H1 (cell line): ENCODE results near the gene SPAG17. TPM values are rescaled to one million over a fixed set of nuclear protein-coding genes. Genes with fewer than 3 reads are reported as not detected.

ENCODE experiments used
- CTCF ChIA-PET: fragments of 300-600 bp; sonication (Branson Sonifier 250); formaldehyde crosslinking; loops from one replicate; lab custom pipeline; 2021; ENCODE audit not compliant: partially characterized antibody; lab: Charles Lee
- POLR2A ChIA-PET: fragments of 300-600 bp; sonication (Branson Sonifier 250); formaldehyde crosslinking; loops from one replicate; lab custom pipeline; 2021; ENCODE audit warnings: inconsistent platforms; ENCODE audit not compliant: partially characterized antibody; lab: Charles Lee
- DNase-seq, 2 experiments: peaks; one replicate each; pipeline versions ENCODE4 v3.0.0 to v3.0.0-alpha.2; 2010 to 2022; ENCODE audit warnings: low spot score in 2 of 2, low read depth in 1 of 2, mixed read lengths in 1 of 2
- FAIRE-seq: peaks from 2 replicates; lab custom pipeline; 2011; peaks lifted over from hg19 to GRCh38; lab: Jason Lieb, UNC
- H2AFZ ChIP-seq: 2 replicates; pipeline ENCODE4 v1.8.1; 2012; ENCODE audit warnings: low read length, inconsistent platforms
- H2AK5ac ChIP-seq: 2 replicates; pipeline ENCODE4 v1.6.1; 2013; ENCODE audit warnings: low read depth, low read length
- H2BK120ac ChIP-seq: replicated peaks from 2 replicates; pipeline ENCODE3; 2013; ENCODE audit warnings: low read depth, low read length, inconsistent platforms
- H2BK12ac ChIP-seq: 2 replicates; pipeline ENCODE4 v1.6.1; 2013; ENCODE audit warnings: low read depth, low read length
- H2BK15ac ChIP-seq: 2 replicates; pipeline ENCODE4 v1.6.1; 2013; ENCODE audit warnings: low read length
- H2BK20ac ChIP-seq: 2 replicates; pipeline ENCODE4 v1.6.1; 2013; ENCODE audit warnings: low read length
- H2BK5ac ChIP-seq: 2 replicates; pipeline ENCODE4 v1.6.1; 2013; ENCODE audit warnings: low read depth, low read length
- H3K14ac ChIP-seq: 2 replicates; pipeline ENCODE4 v1.6.1; 2013; ENCODE audit warnings: inconsistent platforms; ENCODE audit not compliant: insufficient read length
- H3K18ac ChIP-seq: 2 replicates; pipeline ENCODE4 v1.6.1; 2013; ENCODE audit warnings: low read length; ENCODE audit errors: extremely low read depth
- H3K23ac ChIP-seq: 2 replicates; pipeline ENCODE4 v1.6.1; 2013; ENCODE audit warnings: inconsistent platforms; ENCODE audit not compliant: insufficient read length
- H3K23me2 ChIP-seq: 2 replicates; pipeline ENCODE4 v1.6.1; 2013; ENCODE audit warnings: low read depth, low read length
- H3K27ac ChIP-seq: 2 replicates; pipeline ENCODE4 v1.6.1; 2011; ENCODE audit warnings: low read depth, low read length, inconsistent platforms
- H3K27me3 ChIP-seq, 4 experiments: replicated peaks in 1 of 4; 1 replicate in 1 of 4; 2 replicates in 3 of 4; pipeline versions ENCODE4 v1.6.1 to v1.8.1; 2011 to 2013; ENCODE audit warnings: low read length in 3 of 4, mild to moderate bottlenecking in 3 of 4, inconsistent platforms in 2 of 4, mixed read lengths in 2 of 4, moderate library complexity in 1 of 4; ENCODE audit not compliant: control insufficient read depth in 3 of 4, insufficient read depth in 3 of 4; ENCODE audit errors: extremely low read depth in 1 of 4
- H3K36me3 ChIP-seq, 4 experiments: 2 replicates each; pipeline versions ENCODE4 v1.6.1 to v1.8.1; 2011 to 2013; ENCODE audit warnings: mild to moderate bottlenecking in 4 of 4, low read length in 3 of 4, moderate library complexity in 2 of 4, control low read depth in 1 of 4, inconsistent platforms in 1 of 4; ENCODE audit not compliant: insufficient read depth in 4 of 4, control insufficient read depth in 2 of 4
- H3K4ac ChIP-seq: replicated peaks from 2 replicates; pipeline ENCODE3; 2013; ENCODE audit warnings: low read length, low read depth, mixed read lengths, inconsistent platforms; ENCODE audit not compliant: insufficient read length
- H3K4me1 ChIP-seq, 4 experiments: replicated peaks in 1 of 4; 1 replicate in 1 of 4; 2 replicates in 3 of 4; pipeline versions ENCODE4 v1.6.1 to v1.8.1; 2011 to 2013; ENCODE audit warnings: low read length in 3 of 4, inconsistent platforms in 2 of 4, mixed read lengths in 1 of 4; ENCODE audit not compliant: insufficient read depth in 4 of 4, control insufficient read depth in 3 of 4
- H3K4me2 ChIP-seq, 2 experiments: 2 replicates each; pipeline versions ENCODE4 v1.6.1 to v1.8.1; 2011 to 2013; ENCODE audit warnings: low read depth in 2 of 2, low read length in 2 of 2, control low read depth in 1 of 2, inconsistent platforms in 1 of 2, mild to moderate bottlenecking in 1 of 2; ENCODE audit not compliant: insufficient read depth in 1 of 2
- H3K4me3 ChIP-seq, 4 experiments: fragments of 200-600, 300-600 bp in 1 of 4; sonication (generic), shearing (Covaris generic), sonication (Bioruptor Twin) in 1 of 4; 2 replicates each; pipeline versions ENCODE4 v1.5.1 to v1.8.1; 2011 to 2016; ENCODE audit warnings: low read length in 4 of 4, low read depth in 3 of 4, control low read depth in 2 of 4, inconsistent platforms in 2 of 4, mild to moderate bottlenecking in 2 of 4, mixed read lengths in 1 of 4, moderate library complexity in 1 of 4; ENCODE audit not compliant: insufficient read depth in 2 of 4; ENCODE audit errors: extremely low read depth in 1 of 4
- H3K56ac ChIP-seq: replicated peaks from 2 replicates; pipeline ENCODE3; 2013; ENCODE audit warnings: low read depth, mild to moderate bottlenecking, mixed read lengths, low read length, inconsistent platforms; ENCODE audit not compliant: insufficient read length
- H3K79me1 ChIP-seq: 2 replicates; pipeline ENCODE4 v1.6.1; 2013; ENCODE audit warnings: low read depth, low read length, control low read depth
- H3K79me2 ChIP-seq, 2 experiments: 2 replicates each; pipeline versions ENCODE4 v1.6.1 to v1.8.1; 2012 to 2013; ENCODE audit warnings: low read length in 2 of 2, mild to moderate bottlenecking in 2 of 2, inconsistent platforms in 1 of 2; ENCODE audit not compliant: insufficient read depth in 2 of 2, control insufficient read depth in 1 of 2
- H3K9ac ChIP-seq, 4 experiments: replicated peaks in 1 of 4; 1 replicate in 1 of 4; 2 replicates in 3 of 4; pipeline versions ENCODE4 v1.6.1 to v1.8.1; 2011 to 2013; ENCODE audit warnings: low read depth in 3 of 4, low read length in 3 of 4, control low read depth in 2 of 4, mild to moderate bottlenecking in 2 of 4, moderate library complexity in 2 of 4, inconsistent platforms in 1 of 4; ENCODE audit errors: extremely low read depth in 1 of 4
- H3K9me3 ChIP-seq, 2 experiments: 2 replicates each; pipeline versions ENCODE4 v1.6.1 to v1.8.1; 2012 to 2013; ENCODE audit warnings: mild to moderate bottlenecking in 2 of 2, moderate library complexity in 2 of 2, control low read depth in 1 of 2, inconsistent platforms in 1 of 2, low read depth in 1 of 2, low read length in 1 of 2, mixed read lengths in 1 of 2; ENCODE audit not compliant: insufficient read depth in 2 of 2
- H4K20me1 ChIP-seq, 2 experiments: replicated peaks in 1 of 2; 2 replicates each; pipeline versions ENCODE3 to v1.8.1; 2011 to 2013; ENCODE audit warnings: inconsistent platforms in 2 of 2, low read length in 2 of 2, mild to moderate bottlenecking in 1 of 2; ENCODE audit not compliant: insufficient read depth in 2 of 2, control insufficient read depth in 1 of 2
- H4K5ac ChIP-seq: 2 replicates; pipeline ENCODE4 v1.6.1; 2013; ENCODE audit warnings: low read length, low read depth, mixed read lengths, inconsistent platforms; ENCODE audit not compliant: insufficient read length
- H4K8ac ChIP-seq: 2 replicates; pipeline ENCODE4 v1.8.0; 2013; ENCODE audit warnings: mild to moderate bottlenecking, moderate library complexity, low read length, inconsistent platforms; ENCODE audit not compliant: insufficient read depth; ENCODE audit errors: extremely low read depth
- H4K91ac ChIP-seq: replicated peaks from 2 replicates; pipeline ENCODE3; 2013; ENCODE audit warnings: low read length, mixed read lengths, inconsistent platforms; ENCODE audit not compliant: insufficient read length
- CTCF ChIP-seq, 3 experiments: IDR thresholded peaks; 1 replicate in 2 of 3; 2 replicates in 1 of 3; pipeline versions ENCODE4 v1.5.1 to v1.6.1; 2011; ENCODE audit warnings: low read length in 3 of 3, mild to moderate bottlenecking in 3 of 3, inconsistent platforms in 2 of 3, low read depth in 1 of 3, moderate library complexity in 1 of 3; ENCODE audit not compliant: insufficient read depth in 1 of 3; ENCODE audit errors: control extremely low read depth in 1 of 3
- EP300 ChIP-seq, 2 experiments: IDR thresholded peaks; 1 replicate in 1 of 2; 2 replicates in 1 of 2; pipeline ENCODE4 v1.6.1; 2011 to 2012; ENCODE audit warnings: low read depth in 2 of 2, low read length in 2 of 2, mild to moderate bottlenecking in 2 of 2, borderline replicate concordance in 1 of 2, inconsistent platforms in 1 of 2, moderate library complexity in 1 of 2
- FOSL1 ChIP-seq: IDR thresholded peaks from 2 replicates; pipeline ENCODE4 v1.6.1; 2011; ENCODE audit warnings: mild to moderate bottlenecking, low read depth, low read length, moderate library complexity; ENCODE audit not compliant: insufficient read depth
- NRF1 ChIP-seq: IDR thresholded peaks from 2 replicates; pipeline ENCODE4 v1.6.1; 2011; ENCODE audit warnings: mild to moderate bottlenecking, low read depth, low read length, improper control_type of control experiment
- RFX5 ChIP-seq: IDR thresholded peaks from 2 replicates; pipeline ENCODE4 v1.6.1; 2011; ENCODE audit warnings: low read depth, low read length, improper control_type of control experiment, borderline replicate concordance
- SIX5 ChIP-seq: IDR thresholded peaks from 2 replicates; pipeline ENCODE4 v1.6.1; 2011; ENCODE audit warnings: mild to moderate bottlenecking, low read depth, low read length
- SRF ChIP-seq: IDR thresholded peaks from 2 replicates; pipeline ENCODE4 v1.6.1; 2011; ENCODE audit warnings: mild to moderate bottlenecking, low read depth, low read length, moderate library complexity
- WGBS, 2 experiments: shearing (Covaris generic) in 1 of 2; methylation state at CpG; one replicate each; pipeline versions ENCODE4 v1.1.6 to v1.1.7; 2013 to 2015; ENCODE audit warnings: low lambda C conversion rate in 2 of 2, mixed read lengths in 2 of 2, inconsistent platforms in 1 of 2, low coverage in 1 of 2, missing lambda C conversion rate in 1 of 2; ENCODE audit not compliant: insufficient replicate concordance in 2 of 2, insufficient coverage in 1 of 2, insufficient read length in 1 of 2; ENCODE audit errors: extremely low coverage in 1 of 2, missing lambda C conversion rate in 1 of 2; 5-methylcytosine and 5-hydroxymethylcytosine counted together
- polyA plus RNA-seq, 7 experiments: library from polyadenylated mRNA; depleted of rRNA in 3 of 7; stranded (reverse) in 5 of 7; unstranded in 2 of 7; fragments of >200 nt in 5 of 7; fragments of 200-250 nt in 2 of 7; gene quantifications; 1 replicate in 5 of 7; 2 replicates in 1 of 7; 4 replicates in 1 of 7; pipeline versions ENCODE4 v1.2.1 to v1.2.3, GENCODE V29; 2011 to 2013; ENCODE audit warnings: missing spikeins in 2 of 7, mixed read lengths in 2 of 7
- total RNA-seq: library from RNA; stranded (reverse); fragmentation: NEBNext Ultra II Directional; extraction: Animal tissue kit (Norgen Biotek cat#: 25700); gene quantifications from 2 replicates; pipeline ENCODE4 v1.2.1, GENCODE V29; 2021

SPAG17 gene
- total and polyA plus RNA-seq, 2 of the 8 experiments (the other 6 are each of a cell fraction or from before 2014, with no cell fraction given): 0.56 to 0.62 TPM

- Histone ChIP-seq H3K23me2 (no peaks in the 10 kb centered on the region), H3K4me2 (no peak overlapping the region), H3K4ac (no peak overlapping the region), H4K5ac (no peak overlapping the region), H2AK5ac (no peak overlapping the region), H4K8ac (no peak overlapping the region), H3K36me3 (peaks cover 14 to 67% (median 38%) of the 10 kb centered on the region in 4 experiments), H3K79me1 (no peaks in the 10 kb centered on the region), H2BK12ac (no peak overlapping the region), H3K4me1 (no peaks in the 10 kb centered on the region), H2AFZ (no peak overlapping the region), H2BK120ac (no peak overlapping the region), H3K14ac (no peak overlapping the region), H4K20me1 (no peaks in the 10 kb centered on the region), H3K23ac (no peak overlapping the region), H2BK5ac (no peak overlapping the region), H3K4me3 (no peak overlapping the region), H2BK15ac (no peak overlapping the region), H2BK20ac (no peak overlapping the region), H3K18ac (no peak overlapping the region), H3K9ac (no peak overlapping the region), H3K27me3 (no peaks in the 10 kb centered on the region), H3K79me2 (no peaks in the 10 kb centered on the region), H3K27ac (no peak overlapping the region), H3K56ac (no peak overlapping the region), H3K9me3 (no peaks in the 10 kb centered on the region), H4K91ac (no peak overlapping the region)
- POLR2A ChIA-PET: no interaction called here
- WGBS, 2 experiments: 97% methylated on average over 3 of the region's 3 CpGs; no CpG with 5 or more reads in 1 of the 2 experiments
- CTCF ChIA-PET: no interaction called here
- DNase-seq: no peak
- no peak for FAIRE-seq
- no peak for TF ChIP-seq SRF
- no peak for TF ChIP-seq RFX5
- no peak for TF ChIP-seq CTCF (IDR thresholded peaks at IDR 0.05; ENCODE audit: control extremely low read depth in 1 of 3, insufficient read depth in 1 of 3, low read depth in 1 of 3, low read length in 3 of 3)
- no peak for TF ChIP-seq SIX5
- no peak for TF ChIP-seq NRF1
- TF ChIP-seq FOSL1: no peak
- TF ChIP-seq EP300 (IDR thresholded peaks at IDR 0.05; ENCODE audit: borderline replicate concordance in 1 of 2, low read depth in 2 of 2, low read length in 2 of 2): no peak
Measured at GRCh38 chr1:117959364-117959763, 225.7 kb downstream of the SPAG17 start.
